ENCODE data around the gene CLP1.
A peak's percentile ranks its signal among the peaks of the same experiment; 100 is the strongest.

Gene CLP1

GRCh38 chr11:57657194-57658022, at the start of gene CLP1:
Gene CLP1, plus strand, starts transcription at chr11:57657762. Its CDS starts 1,715 bp downstream, at chr11:57659477.
- peak; percentile 99 to 100 for DNase-seq

DNA sequence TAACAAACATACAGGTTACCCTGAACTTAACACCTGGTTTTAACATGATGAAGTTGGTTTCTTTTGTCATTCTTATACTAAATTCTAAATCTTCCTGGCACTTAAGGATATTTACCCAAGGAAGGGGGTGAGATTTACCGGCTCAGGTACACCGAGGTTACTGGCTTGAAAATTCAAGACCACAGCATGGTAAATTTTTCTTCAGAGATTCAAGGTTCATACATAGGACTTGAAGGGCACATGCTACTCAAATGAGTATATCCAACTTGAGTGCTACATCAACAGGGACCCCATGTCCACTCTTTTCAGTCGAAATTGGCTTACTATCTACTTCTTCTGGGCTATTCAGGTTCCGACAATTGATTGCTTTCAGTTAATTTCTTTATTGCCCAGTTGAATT, 47.4 kb upstream of the CLP1 start:
- no peak for DNase-seq

- DNase-seq = no peak
Observed at GRCh38 chr11:57614234-57614772, 43.3 kb upstream of the CLP1 start.

DNA sequence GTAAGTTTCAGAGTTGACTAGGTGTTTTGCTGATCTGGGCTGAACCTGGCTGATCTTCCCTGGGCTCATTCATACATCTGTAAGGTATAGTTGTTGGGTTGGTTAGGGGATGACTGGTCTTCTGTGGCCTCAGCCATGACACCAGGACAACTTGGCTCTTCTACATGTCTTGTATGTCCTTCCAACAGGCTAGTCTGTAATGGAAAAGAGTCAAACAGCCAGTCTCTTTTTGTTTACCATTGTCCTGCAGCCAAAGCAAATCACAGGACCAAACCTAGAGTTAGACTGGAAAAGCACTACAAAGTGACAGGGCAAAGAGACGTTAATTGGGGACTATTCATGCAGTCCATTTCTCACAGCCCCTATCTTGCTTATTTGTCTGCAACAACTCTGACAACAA, 42.3 kb upstream of the CLP1 start:
- DNase-seq = no peak

GRCh38 chr11:57616595-57616994, 41.0 kb upstream of the CLP1 start:
- no peak for DNase-seq

DNA sequence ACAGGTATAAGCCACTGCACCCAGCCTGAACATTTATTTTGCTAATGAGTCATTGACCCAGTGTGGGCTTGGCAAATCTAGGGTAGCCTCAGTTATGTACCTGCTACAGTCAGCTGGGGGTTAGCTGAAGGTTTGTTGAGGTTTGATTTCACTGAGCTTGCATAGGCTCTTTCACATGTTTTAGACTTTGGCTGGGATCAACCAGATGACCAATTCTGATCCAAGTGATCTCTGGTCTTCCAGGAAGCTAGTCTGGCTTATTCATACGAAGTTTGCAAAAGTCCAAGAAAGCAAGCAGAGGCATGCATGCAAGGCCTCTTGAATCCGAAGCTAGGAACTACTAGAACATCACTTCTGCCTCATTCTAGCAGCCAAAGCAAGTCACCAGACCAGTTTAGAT, 39.1 kb upstream of the CLP1 start:
- DNase-seq = no peak

- DNase-seq = no peak
Observed at GRCh38 chr11:57619331-57619730, 38.2 kb upstream of the CLP1 start.

DNA sequence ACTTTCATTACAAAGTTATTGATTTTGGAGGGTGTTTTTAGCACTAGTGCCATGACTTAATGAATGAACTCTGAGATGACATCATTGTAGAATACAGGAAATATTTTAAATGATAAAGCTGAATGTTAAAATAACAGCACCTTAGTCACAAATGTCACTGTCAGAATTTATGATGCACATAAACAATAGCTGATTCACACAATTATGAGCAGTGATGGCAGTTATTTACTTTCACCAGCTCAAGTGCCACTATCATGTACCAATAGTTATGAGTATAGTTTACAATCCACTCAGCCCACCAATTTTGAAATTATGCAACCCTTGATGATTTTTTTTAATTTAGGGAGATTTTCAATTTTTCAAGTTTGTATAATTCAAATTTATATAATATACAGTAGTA, 37.1 kb upstream of the CLP1 start:
- DNase-seq = no peak

GRCh38 chr11:57622263-57622662, 35.3 kb upstream of the CLP1 start:
- DNase-seq = no peak

DNA sequence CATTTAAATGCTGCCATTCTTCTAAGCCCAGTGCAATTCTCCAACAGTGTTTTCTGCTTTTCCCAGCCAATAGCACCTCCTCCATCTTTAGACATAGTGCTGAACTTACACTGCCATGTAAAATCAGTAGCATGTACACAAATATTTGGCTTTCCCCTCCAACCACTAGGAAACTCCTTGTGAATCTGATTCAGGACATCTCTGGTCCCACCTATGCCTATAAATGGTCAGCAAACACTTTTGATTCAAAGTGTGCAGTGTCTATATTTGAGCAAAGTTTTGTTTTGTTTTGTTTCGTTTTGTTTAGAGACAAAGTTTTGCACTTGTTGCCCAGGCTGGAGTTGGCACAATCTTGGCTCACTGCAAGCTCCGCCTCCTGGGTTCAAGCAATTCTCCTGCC, 32.7 kb upstream of the CLP1 start:
- no peak for DNase-seq

DNA sequence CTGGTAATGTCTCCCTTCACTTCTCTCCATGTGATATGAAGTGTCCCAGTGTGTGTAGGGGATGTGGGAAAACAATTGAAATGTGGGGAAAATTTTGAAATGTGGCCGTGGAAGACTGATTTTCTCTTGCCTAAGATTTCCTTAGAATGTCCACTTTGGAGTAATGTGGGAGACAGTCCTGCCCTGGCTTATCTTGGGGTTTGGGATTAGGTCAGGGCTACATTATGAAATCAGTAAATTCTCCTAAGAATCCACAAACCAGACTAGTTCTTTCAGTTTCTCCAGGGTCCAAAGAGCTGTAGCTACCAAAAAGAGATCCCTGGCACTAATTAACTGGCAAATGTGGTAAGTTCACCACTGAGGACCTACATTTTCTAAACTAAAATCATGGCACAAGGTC, 30.7 kb upstream of the CLP1 start:
- no peak for DNase-seq

DNA sequence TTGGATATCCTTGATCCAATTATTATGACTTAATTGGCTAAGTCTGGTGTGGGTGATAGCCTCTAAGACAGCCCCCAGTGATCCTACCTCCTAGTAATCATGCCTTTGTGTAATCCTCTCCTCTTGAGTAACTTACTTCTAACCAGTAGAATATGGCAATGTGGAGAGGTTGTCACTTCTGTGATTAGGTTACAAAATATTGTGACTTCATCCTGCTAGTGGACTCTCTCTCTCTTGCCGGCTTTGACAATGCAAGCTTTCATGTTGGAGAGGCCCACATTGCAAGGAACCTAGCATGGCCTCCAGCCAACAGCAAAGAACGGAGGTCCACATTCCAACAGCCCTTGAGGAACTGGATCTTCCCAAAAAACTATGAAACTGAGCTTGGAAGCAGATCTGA, 27.4 kb upstream of the CLP1 start:
- no peak for DNase-seq

- DNase-seq = no peak
Observed at GRCh38 chr11:57632116-57632515, 25.4 kb upstream of the CLP1 start.

- no peak for DNase-seq
Observed at GRCh38 chr11:57633394-57634070, 24.0 kb upstream of the CLP1 start.

DNA sequence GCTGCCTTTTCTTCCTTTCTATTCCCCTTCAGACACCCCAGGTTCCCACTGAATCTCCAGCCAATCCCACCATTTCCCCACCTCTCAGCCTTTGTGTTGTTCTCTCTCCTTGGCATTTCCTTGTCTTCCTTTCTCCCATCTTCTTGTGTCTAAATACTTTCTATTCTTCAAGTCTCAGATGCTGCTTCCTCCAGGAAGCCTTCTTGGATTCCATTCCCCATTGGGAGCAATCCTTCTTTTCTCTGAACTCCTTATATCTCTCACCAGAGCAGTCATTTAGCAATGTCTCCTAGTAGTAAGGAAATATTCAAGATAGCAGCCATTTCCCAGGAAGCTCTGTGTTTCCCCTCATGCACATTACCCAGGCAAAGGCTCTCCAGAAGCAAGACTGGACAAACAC, 23.3 kb upstream of the CLP1 start:
- no peak for DNase-seq

DNA sequence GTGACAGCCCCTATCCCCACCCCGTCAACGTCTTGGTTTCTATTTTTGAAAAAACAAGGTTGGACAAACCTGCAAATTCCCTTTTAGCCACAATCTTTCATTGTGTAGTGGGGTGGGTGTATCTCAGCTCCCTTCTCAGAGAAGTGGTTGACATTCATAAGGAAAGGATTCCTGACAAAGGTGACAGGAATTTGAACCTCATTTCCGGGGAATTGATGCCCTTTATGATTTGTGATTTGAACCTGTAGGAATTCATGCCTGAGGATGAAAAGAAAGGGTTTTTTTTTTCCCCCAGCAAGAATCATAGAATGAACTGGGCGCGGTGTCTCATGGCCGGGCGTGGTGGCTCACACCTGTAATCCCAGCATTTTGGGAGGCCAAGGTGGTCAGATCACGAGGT, 22.3 kb upstream of the CLP1 start:
- DNase-seq = no peak

GRCh38 chr11:57637626-57638004, 19.9 kb upstream of the CLP1 start:
- DNase-seq = no peak

GRCh38 chr11:57638005-57638781, 19.4 kb upstream of the CLP1 start:
- DNase-seq = peak; percentile 48 to 66

DNA sequence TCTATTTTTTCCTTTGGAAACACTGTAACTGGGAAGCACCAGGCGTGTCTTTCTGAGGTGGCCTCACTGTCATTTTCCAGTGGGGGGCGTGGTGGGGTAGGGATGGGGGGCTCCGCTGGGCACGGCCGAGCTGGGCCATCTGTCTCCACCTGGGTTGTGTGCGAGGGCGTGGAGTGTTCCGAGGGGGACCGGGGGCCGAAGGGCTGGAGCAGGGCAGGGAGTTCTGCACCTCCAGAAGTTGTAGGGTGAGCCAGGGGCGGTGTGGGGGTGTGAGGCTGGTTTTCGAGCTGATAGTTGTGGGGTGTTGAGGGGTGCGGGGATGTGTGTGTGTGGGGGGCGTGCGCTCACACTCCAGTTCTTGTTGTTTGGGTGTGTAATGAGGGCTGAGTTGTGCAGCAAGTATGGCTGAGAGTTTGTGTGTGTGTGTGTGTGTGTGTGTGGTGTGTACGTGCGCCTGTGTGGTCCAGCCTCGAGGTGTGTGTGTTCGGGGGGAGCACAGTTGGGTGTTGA, 18.7 kb upstream of the CLP1 start:
- no peak for DNase-seq

- no peak for DNase-seq
Observed at GRCh38 chr11:57639321-57640067, 18.1 kb upstream of the CLP1 start.

- no peak for DNase-seq
Observed at GRCh38 chr11:57640068-57640800, 17.3 kb upstream of the CLP1 start.

All from hippocampal formation (tissue), 2 donors.